Ecto neural progenitor cell (in vitro differentiated cells): ENCODE data around the gene CDC42SE2.
"Not testable (repeated sequence)": the region's sequence is repeated elsewhere in the genome, so short reads cannot be mapped to it uniquely, and the experiment has no call there.

Experiments
- DNase-seq: peaks from one replicate; pipeline ENCODE4 v3.0.0-alpha.2; 2018; ENCODE audit warnings: low spot score

The CDC42SE2 gene

DNA sequence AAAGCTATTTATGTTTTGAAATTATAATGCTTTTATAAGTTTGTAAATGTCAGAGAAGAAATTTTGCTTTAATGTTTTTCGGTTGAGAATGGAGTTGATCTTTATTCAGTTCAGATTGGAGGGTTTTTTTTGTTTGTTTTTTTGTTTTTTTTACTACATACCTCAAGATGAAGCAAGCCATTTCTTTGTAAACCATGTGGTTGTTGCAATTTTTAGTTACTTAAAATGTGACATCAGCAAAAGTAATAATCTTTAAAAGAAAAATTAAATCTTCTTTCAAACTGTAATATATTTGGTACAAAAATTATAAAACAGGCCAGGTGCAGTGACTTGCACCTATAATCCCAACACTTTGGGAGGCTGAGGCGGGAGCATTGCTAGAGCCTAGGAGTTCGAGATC lies 102.6 kb downstream of the CDC42SE2 start:
- DNase-seq, result no peak

DNA sequence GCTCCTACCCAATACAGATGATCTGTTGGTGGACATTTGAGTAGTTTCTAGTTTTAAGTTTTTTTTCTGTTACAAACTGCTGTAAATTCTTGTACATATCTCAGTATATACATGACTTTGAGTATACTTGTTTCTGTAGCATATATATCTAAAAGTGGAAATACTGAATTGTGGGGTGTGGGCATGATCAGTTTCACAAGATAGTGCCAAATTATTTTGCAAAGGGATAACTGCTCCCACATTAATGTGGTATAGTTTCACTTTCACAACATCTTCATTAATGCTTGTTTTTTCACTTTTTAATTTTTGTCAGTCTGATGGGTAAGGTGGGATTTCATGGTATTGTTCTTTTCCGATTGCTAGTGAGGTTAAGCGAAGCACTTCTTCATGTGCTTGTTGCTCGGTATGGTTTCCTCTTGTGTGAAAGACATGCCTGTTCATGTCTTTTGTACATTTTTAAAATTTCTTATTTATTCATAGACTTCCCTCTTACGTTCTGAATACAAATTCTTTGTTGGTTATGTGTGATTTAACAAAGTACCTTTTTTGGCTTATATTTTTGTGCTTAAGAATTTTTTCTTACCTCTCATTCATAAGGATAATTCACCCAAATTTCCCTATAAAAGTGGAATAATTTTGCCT lies 103.5 kb downstream of the CDC42SE2 start:
- DNase-seq, result no peak

DNA sequence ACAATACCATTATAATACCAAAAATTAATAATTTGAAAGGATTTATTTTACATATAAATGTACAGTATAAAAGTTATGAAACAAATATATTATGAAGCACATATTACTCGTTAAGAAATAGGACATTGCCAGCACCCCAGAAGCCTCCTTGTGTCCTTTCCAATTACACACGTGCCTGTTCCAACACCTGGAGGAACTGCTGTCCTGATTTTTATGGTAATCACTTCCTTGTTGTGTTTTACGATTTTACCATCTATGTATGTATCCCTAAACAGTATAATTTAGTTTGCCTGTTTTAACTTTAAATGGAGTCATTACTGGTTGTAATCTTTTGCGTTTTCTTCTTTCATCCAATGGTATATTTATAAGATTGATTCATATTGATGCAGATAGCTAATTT lies 105.0 kb downstream of the CDC42SE2 start:
- DNase-seq, result no peak

DNA sequence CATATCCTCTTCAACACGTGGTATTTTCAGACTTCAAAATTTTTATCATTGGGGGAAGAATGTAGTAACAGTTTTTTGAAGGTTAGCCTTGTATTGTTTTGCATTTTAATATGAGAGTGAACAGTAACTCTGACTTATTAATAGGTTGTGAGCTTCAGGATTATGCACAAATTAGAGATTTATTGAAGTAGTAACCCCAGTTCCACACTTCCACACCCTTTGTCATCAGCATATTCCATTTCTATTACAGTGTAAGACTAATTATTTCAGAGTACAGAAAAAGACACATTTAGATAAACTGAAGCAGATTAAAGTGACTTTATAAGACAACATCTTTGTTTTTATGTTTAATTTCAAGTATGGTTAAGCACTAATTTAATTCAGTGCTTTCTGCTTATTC lies 105.7 kb downstream of the CDC42SE2 start:
- DNase-seq, result no peak

DNA sequence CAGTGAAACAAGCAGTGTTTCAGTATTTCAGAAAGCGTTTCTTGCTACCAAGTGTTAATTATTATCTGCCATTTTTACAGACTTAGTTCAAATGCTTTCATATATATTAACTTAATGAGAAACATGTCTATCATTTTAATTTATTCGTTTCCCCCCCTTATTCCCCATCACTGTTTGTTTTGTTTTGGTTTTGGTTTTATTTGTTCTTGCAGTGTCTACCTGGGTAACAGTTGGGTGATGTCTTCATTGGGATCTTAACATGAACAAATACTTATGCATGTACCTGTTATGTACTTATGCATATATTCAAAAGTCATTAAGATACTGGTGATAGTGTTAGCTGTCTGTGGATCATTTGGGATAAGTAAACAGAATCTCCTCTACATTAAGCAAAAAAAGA lies 108.0 kb downstream of the CDC42SE2 start:
- no peak for DNase-seq

DNA sequence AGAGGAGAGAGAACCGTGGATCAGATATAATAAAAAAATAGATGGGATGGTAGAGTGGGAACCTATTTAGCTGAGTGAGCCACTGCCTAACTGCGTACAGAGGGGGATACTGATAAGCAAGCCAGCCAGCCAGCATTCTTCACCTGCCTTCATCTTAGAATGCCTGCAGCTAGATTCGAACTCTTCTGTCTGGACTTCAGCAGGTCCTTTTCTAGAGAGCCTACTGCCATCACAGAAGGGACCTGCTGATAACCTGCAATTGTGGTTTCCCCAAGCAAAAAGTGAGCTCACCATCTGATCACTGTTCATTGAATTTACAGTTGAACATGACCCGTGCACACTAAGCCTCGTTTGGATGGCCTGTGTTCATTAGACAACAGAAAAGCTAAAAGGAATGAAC lies 109.4 kb downstream of the CDC42SE2 start:
- no peak for DNase-seq

DNA sequence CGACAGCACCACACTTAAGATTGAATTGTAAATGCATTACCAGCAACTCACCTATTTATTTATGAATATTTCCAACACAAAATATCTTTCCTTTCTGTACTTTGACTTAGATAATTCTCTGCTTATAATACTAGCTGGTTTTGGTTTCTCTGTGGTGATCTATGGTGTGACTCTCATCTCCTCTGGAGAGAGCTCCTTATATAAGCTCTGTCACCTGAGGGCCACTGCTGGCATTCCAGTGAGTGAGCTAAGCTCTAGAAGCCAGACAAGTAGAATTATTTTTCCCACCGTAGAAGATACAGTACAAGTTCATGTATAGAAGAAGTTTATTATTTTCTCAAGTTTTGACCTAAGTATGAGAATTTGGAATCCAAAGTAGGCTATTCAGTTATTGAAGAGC lies 111.5 kb downstream of the CDC42SE2 start:
- no peak for DNase-seq

DNA sequence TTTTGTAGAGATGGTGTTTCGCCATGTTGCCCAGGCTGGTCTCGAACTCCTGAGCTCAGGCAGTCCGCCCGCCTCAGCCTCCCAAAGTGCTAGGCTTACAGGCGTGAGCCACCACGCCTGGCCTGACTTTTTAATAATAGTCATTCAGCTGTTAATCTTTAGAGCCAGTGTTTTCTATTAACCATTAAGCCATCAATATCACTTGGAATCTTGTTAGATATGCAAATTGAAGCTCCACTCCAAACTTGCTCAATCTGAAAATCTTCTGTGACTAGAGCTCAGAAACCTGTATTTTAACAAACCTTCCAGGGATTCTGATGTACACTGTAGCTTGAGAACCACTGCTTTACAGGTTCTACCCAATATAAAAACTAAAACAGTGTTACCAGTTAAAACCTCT lies 113.5 kb downstream of the CDC42SE2 start:
- DNase-seq, result no peak

DNA sequence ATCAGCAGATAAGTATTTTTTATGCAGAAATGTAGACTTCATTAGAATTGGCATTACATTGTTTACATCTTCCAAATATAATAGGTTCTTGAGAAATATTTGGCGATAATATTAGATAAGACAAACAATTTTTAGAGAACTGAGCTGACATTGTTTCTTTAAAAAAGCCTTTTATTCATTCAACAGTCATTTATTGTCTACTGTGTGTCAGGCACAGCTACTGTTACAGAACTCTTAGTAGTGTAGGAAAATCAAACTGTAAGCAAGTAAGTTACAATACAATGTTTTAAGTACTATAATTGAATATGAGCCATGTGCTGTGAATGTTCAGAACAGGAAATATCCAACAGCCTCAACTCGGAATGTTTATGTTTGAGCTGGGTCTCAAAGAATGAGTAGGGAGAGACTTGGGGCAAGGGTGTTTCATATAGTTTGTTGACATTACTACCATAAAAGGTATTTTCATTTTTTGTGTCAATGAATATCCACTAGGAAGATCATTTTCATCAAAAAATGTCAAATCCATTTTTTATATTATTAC lies 114.0 kb downstream of the CDC42SE2 start:
- DNase-seq, result no peak

DNA sequence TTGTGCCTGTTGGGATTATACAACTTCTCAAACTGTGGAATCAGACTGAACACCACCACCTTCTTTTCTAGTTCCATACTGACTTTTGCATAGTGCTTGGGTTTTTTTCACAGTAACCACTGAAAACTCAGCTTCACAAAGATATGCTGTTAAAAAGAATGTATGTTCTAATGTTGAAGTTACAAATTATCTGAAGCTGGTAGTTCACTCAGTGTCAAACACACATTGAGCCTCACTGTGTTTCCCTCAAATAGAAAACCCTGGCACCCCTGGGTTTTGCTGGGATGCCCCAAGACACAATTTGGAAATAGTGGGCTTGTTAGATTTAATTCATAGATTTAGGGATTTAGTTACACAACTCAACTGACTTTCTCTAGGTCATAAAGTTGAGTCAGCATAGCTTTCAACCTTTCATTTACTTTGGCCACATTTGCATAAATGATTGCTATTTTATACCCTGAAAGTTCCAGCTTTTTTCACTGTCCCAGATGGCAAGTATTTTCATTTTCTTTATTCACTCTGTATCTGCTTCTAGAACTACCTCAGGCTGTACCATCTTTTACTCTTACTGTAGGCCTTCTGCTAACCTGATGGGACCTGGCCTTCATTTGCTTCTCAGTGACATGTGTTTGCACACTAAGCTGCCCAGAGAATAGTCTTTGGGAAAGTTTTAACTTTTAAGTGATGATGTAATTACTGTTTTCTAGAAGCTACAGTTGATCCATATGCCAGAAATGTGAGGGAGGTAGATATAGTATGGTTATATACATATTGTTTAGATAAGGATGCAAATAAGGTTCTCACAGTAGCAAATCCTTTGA lies 115.1 kb downstream of the CDC42SE2 start:
- DNase-seq, result no peak

DNA sequence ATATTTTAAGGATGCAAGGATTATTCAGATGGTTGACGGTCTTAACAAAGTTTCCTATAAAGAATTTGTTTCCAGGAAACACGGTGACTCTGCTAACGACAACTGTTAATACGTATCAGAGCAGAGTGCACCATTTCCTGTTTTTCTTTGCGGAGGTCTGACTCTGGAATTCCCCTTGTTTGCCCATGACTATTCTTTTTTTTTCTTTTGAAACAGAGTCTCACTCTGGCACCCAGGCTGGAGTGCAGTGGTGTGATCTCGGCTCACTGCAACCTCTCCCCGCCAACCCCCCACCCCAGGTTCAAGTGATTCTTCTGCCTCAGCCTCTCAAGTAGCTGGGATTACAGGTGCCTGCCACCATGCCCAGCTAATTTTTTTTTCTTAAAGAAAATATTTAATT lies 115.9 kb downstream of the CDC42SE2 start:
- no peak for DNase-seq

DNA sequence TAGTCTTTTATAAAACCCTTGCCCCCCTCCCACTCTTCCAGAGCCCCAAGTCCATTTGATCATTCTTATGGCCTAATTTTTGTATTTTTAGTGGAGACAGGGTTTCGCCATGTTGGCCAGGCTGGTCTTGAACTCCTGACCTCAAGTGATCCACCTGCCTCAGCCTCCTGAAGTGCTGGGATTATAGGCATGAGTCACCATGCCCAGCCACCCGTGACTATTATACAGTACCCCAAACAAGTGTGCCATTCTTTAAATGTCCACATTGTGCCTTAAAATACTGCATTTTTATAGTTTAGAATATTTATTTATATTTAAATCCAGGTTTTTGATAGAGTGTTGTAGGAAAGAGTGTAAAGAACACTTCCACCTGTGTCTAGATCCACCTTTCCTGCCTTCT lies 116.4 kb downstream of the CDC42SE2 start:
- DNase-seq, result not testable (repeated sequence)

DNA sequence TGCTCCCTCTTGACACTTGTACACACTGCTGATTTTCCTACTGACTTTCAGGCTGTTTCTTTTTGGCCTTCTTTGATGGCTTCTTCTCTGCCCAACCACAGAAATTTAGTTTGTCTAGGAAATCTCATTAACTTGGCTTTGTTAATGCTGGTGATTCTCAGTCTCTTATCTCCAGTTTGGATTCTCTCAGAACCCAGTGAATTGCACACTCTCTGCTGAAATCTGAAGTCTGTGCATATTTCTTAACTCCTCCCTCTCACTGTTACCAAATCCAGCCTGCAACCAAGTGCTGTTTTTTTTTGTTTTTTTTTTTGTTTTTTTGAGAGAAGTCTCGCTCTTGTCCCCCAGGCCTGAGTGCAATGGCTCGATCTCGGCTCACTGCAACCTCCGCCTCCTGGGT lies 117.2 kb downstream of the CDC42SE2 start:
- DNase-seq, result no peak

DNA sequence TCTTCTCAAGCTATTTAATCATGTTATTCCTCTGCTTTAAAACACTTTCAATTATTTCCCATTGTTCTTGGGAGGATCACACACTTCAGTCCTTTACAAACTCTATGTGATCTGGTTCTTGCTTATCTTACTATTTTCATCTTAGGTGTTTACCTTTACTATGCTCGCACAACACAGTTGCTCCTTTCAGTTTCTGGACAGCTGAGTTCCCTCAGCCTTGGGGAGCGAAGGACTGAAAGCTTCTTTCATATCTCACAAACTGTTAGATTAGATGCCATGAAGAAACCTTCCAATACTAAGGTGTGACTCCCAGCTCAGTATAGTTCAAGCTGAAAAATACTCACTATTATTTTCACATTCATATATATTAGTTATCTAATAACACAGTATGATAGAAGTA lies 117.9 kb downstream of the CDC42SE2 start:
- DNase-seq, result no peak

DNA sequence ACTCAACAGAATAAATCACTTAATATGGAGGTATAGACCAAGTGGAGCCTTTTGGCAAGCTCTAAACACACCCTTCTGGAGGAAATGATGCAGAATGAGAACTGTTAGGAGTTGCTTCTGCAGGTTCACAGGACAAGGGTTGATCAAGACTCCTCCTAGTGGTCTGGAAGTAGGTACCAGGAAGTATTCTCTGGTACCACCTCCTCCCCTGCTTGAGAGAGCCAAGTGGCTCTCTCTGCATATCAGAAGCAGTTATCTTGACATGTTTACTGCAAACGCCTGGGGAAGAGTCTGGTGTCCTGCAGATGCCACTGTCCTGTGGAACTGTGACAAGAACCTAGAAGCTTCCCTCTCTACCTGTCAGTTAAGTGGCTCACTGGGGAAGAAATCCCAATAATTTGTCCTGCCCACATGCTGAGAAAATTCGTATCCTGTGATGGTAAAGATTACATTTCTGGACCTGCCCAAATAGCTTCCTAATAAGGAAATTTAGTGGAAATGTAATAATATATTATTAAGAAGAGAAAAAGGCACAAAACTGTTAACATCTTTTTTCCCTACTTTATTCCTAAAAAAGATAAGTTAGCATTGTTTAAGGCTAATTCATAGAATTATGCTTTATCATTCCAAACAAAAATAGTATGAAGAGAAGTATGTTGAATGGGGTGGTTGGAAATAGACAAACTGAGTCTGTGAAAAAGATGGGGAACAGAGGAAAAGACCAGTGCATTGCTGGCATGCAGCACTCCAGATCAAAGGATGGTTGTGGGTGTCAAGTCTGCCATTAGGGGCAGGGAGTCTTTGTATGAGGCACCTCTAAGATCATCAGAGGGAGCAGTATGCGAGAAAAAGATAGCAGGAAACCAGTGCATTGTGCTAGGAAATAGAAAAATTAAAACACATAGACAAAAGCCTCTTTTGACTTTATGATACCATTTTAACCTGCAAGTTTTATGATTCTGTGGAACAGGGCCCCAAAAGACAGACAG lies 118.8 kb downstream of the CDC42SE2 start:
- no peak for DNase-seq

DNA sequence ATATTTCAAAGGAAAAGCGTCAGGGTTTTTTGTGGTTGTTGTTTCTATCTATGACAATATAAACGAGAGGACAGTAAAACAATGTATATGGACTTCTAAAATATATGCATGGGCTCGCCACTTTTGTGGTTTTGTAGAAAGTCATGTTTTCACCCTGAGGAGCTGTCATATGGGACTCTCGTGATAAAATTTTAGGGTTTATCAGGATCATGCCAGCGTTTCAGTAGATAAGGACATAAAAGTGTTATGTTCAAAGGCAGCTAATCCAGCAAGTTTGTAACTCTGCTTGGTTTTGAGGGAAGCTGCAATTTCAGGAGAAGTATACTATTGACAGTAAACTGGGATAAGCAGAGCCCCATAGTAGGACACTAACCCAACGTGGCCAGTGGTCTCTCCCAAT lies 120.3 kb downstream of the CDC42SE2 start:
- no peak for DNase-seq

DNA sequence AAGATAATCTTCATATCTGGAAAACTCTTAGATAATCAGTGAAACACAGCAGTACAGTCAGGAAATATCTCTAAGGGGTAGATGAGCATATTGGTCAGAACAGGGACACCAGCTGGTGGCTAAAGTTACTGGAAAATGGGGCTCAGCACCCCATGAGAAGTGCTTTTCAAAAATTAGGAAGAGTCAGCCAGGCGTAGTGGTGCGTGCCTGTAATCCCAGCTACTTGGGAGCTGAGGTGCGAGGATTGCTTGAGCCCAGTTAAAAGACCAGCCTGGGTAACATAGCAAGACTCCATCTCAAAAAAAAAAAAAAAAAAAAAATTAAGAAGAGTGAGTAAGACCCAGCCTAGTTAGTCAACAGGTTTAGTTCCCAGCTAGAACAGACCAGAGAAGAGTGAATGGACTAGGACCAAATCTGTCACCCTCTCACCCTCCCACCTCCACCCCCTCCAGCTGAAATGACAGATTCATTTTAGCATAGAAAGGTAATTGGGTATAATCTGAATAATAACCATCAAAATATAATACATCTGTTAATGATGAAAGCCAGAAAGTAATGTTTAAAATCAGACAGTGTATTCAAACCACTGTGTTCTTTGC lies 120.9 kb downstream of the CDC42SE2 start:
- no peak for DNase-seq

DNA sequence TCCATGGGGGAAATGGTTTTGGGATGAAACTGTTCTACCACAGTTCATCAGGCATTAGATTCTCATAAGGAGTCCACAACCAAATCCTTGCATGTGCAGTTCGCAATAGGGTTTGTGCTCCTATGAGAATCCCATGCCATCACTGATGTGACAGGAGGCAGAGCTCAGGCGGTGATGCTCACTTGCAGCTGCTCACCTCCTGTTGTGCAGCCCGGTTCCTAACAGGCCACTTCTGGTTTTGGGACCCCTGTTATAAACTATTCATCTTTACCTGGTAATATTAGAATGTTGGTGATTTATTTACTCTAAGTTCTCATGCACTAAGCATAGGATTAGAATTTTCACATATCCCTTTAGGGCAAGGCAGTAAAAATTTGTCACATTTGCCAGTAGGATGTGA lies 122.3 kb downstream of the CDC42SE2 start:
- no peak for DNase-seq

DNA sequence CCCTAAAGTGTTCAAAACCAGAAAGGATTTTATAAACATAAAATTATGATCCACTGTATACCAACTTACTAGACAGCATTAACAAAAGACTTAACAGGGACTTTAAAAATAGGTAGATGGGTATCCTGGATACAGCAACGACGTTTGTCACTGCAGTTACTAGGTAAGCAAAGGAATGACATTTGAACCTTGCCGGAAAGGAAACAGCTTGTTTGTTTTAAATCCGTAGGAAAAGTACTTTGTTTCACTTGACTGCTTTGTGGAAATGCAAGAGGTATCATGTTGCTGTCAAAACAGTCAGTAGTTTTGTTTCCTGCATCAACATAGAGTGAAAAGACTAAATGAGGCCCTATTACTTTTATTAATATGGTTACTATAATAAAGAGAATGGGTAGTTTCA lies 122.9 kb downstream of the CDC42SE2 start:
- DNase-seq, result no peak

DNA sequence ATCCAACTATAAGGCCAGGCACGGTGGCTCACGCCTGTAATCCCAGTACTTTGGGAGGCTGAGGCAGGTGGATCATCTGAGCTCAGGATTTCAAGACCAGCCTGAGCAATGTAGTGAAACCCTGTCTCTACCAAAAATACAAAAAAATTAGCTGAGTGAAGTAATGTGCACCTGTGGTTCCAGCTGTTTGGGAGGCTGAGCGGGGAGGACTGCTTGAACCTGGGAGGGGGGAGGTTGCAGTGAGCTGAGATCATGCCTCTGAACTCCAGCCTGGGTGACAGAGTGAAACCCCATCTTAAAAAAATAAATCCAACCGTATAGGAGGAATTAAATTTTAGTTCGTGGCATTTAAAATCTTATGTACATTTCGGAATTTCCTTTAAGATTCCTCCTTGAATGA lies 123.4 kb downstream of the CDC42SE2 start:
- DNase-seq, result no peak

DNA sequence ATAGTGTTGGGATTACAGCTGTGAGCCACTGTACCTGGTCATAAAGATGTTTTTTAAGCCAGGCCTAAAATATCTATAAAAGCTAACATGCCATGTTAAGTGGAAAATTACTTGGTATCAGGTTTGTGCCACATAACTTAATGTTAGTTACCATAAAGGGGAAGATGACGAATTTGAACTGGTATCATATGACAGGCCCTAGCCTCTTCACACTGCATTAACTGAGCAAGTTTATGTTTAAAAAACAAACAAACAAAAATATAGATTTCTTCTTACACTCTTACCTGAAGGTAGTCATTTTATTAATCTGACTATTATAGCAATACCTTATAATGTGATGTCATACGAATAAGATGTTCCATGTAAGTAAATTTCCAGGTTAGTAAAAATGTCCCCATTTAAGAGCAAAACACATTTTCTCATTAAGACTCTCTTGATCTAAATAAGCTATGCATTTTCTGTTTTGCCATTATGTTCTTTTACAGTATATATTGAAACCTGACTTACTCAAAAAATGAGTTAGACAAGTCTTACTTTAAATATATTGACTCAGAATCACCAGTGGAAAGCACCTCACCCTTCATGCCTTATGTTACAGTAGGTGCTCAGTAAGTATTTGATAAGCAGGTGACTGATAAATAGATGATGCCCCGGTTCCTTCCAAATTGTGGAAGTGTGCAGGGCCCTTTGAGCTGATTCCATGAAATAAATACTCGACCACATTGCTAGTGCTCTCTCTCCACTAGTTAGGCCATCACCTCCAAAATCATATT lies 125.4 kb downstream of the CDC42SE2 start:
- no peak for DNase-seq
